HEK293T (cell line): Measurements from ENCODE around the gene MYLK2.

Experiments used
- ARNT ChIP-seq: fragments of 450-650 bp; IDR thresholded peaks from 2 replicates; pipeline ENCODE4 v1.6.1; 2017; ENCODE audit warnings: mild to moderate bottlenecking
- BHLHE40 ChIP-seq: fragments of 450-650 bp; IDR thresholded peaks from 2 replicates; pipeline ENCODE4 v1.6.1; 2016; ENCODE audit warnings: mild to moderate bottlenecking, moderate library complexity, borderline replicate concordance
- CTBP1 ChIP-seq: fragments of 450-650 bp; IDR thresholded peaks from 2 replicates; pipeline ENCODE4 v1.6.1; 2016; ENCODE audit warnings: borderline replicate concordance
- ELF4 ChIP-seq: fragments of 450-650 bp; IDR thresholded peaks from 2 replicates; pipeline ENCODE4 v1.6.1; 2017; ENCODE audit warnings: antibody characterized with exemption
- FOXA1 ChIP-seq: fragments of 450-650 bp; IDR thresholded peaks from 2 replicates; pipeline ENCODE4 v1.6.1; 2016; ENCODE audit warnings: mild to moderate bottlenecking
- FOXM1 ChIP-seq: fragments of 450-650 bp; IDR thresholded peaks from 2 replicates; pipeline ENCODE4 v1.6.1; 2017; ENCODE audit warnings: mild to moderate bottlenecking, borderline replicate concordance
- L3MBTL2 ChIP-seq: fragments of 450-650 bp; conservative IDR thresholded peaks from 2 replicates; pipeline ENCODE4 v1.6.1; 2016; ENCODE audit warnings: mild to moderate bottlenecking
- LEF1 ChIP-seq: fragments of 450-650 bp; IDR thresholded peaks from 2 replicates; pipeline ENCODE4 v1.6.1; 2017; ENCODE audit warnings: mild to moderate bottlenecking, borderline replicate concordance
- NFRKB ChIP-seq: fragments of 450-650 bp; IDR thresholded peaks from 2 replicates; pipeline ENCODE4 v1.6.1; 2016; ENCODE audit warnings: mild to moderate bottlenecking, moderate library complexity
- SP1 ChIP-seq: fragments of 450-650 bp; IDR thresholded peaks from 2 replicates; pipeline ENCODE4 v1.6.1; 2017
- SUZ12 ChIP-seq: fragments of 450-650 bp; IDR thresholded peaks from 2 replicates; pipeline ENCODE4 v1.6.1; 2016; ENCODE audit warnings: mild to moderate bottlenecking
- TARDBP ChIP-seq: fragments of 450-650 bp; IDR thresholded peaks from 2 replicates; pipeline ENCODE4 v1.6.1; 2016
- ZNF384 ChIP-seq: fragments of 450-650 bp; IDR thresholded peaks from 2 replicates; pipeline ENCODE4 v1.6.1; 2016
- TF ChIP-seq, protein P1 (sequence below): fragments of 450-650 bp; IDR thresholded peaks from 2 replicates; pipeline ENCODE4 v1.6.1; 2016

DNA sequence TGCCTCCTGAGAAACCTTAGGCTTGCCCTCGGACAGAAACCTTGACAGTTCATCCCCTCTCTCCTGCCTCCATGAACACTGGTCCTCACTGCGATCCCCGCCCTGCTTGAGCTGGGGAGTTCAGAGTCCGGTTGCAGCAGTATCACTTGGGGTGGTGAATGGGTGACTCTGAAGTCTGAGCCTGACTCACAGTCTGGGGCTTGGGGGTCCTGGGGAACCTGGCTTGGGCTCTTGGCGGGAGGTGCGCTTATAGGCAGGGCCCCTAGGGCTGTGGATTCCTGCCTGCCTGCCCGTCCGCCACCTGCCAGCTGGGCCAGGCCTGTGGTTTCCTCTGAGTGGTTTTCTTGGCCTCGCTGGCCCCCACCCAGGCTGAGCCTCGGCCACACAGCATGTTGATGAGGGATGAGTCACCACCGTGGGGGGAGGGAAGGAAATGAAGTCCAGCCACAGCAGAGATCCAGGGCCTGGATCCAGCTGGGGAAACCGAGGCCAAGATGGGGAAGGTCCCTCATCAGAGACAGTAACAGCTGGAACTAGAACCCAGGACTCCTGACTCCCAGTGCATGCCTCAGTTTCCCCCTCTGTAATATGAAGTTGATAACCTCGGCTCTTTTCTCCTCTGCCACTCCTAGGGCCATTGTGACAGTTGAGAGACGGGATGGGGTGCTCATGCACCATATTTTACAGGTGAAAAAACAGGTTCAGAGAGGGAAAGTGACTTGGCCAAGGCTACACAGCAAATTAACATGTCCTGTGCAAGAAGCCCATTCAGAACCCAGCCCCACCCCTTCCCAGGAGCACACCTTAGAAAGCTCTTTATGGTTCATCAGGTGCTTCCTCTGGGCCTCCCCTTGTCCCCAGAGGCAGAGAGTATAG, 17.1 kb downstream of the MYLK2 start:
- TF ChIP-seq ARNT (no peak), FOXM1 (no peak), L3MBTL2 (no peak), BHLHE40 (no peak), ELF4 (no peak), FOXA1 (no peak), TARDBP (no peak), SP1 (no peak), SUZ12 (no peak), CTBP1 (no peak), ZNF384 (no peak), LEF1 (no peak), NFRKB (no peak)
- TF ChIP-seq, protein P1, sequence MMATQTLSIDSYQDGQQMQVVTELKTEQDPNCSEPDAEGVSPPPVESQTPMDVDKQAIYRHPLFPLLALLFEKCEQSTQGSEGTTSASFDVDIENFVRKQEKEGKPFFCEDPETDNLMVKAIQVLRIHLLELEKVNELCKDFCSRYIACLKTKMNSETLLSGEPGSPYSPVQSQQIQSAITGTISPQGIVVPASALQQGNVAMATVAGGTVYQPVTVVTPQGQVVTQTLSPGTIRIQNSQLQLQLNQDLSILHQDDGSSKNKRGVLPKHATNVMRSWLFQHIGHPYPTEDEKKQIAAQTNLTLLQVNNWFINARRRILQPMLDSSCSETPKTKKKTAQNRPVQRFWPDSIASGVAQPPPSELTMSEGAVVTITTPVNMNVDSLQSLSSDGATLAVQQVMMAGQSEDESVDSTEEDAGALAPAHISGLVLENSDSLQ, result no peak
